SU-DHL-6 (cell line): ENCODE measurements around the gene ITGA11.

Experiments used
- H2AFZ ChIP-seq: fragments of 200-600 bp; sonication (generic); 2 replicates; pipeline ENCODE4 v1.6.1; 2014; ENCODE audit warnings: low read depth, mild to moderate bottlenecking, moderate library complexity, mixed read lengths, antibody characterized with exemption, low read length; ENCODE audit not compliant: severe bottlenecking
- H3F3A ChIP-seq: fragments of 200-600 bp; shearing (Covaris generic); 2 replicates; pipeline ENCODE4 v1.6.0; 2016; ENCODE audit warnings: antibody characterized with exemption, mild to moderate bottlenecking; ENCODE audit not compliant: insufficient read depth
- H3K27ac ChIP-seq: fragments of 200-600 bp; sonication (generic); 2 replicates; pipeline ENCODE4 v1.5.1; 2016; ENCODE audit warnings: low read depth, mild to moderate bottlenecking, low read length, moderate library complexity, mixed read lengths
- H3K27me3 ChIP-seq: fragments of 200-600 bp; sonication (generic), shearing (Covaris generic); 2 replicates; pipeline ENCODE4 v1.6.0; 2014; ENCODE audit warnings: mild to moderate bottlenecking, low read length
- H3K36me3 ChIP-seq: fragments of 200-600 bp; sonication (generic); 2 replicates; pipeline ENCODE4 v1.6.1; 2014; ENCODE audit warnings: mild to moderate bottlenecking, low read length, mixed read lengths
- H3K4me2 ChIP-seq: fragments of 300-600, 200-600 bp; shearing (Covaris generic), sonication (generic); 2 replicates; pipeline ENCODE4 v1.6.0; 2014; ENCODE audit warnings: low read length, low read depth, mild to moderate bottlenecking; ENCODE audit not compliant: poor library complexity, severe bottlenecking
- H3K4me3 ChIP-seq: fragments of 200-600 bp; sonication (generic); 2 replicates; pipeline ENCODE4 v1.5.1; 2014; ENCODE audit warnings: antibody characterized with exemption, low read length, mild to moderate bottlenecking, mixed read lengths; ENCODE audit not compliant: insufficient read depth, poor library complexity, severe bottlenecking
- H3K79me2 ChIP-seq: fragments of 200-600 bp; sonication (generic); 2 replicates; pipeline ENCODE4 v1.6.1; 2014; ENCODE audit warnings: mild to moderate bottlenecking, low read length, moderate library complexity; ENCODE audit not compliant: insufficient read depth
- H3K9ac ChIP-seq: fragments of 200-600 bp; sonication (generic); 2 replicates; pipeline ENCODE4 v1.7.0; 2014; ENCODE audit warnings: mild to moderate bottlenecking, low read length
- H3K9me2 ChIP-seq: fragments of 200-600 bp; sonication (generic); replicated peaks from 2 replicates; pipeline ENCODE4 v1.6.1; 2014; ENCODE audit warnings: low read length; ENCODE audit not compliant: insufficient read depth
- H3K9me3 ChIP-seq: fragments of 200-600 bp; sonication (generic); 2 replicates; pipeline ENCODE4 v1.6.1; 2014; ENCODE audit warnings: low read length, mixed read lengths; ENCODE audit not compliant: insufficient read depth
- H4K20me1 ChIP-seq: fragments of 200-600 bp; sonication (generic); 2 replicates; pipeline ENCODE4 v1.6.1; 2014; ENCODE audit warnings: low read depth, mild to moderate bottlenecking, antibody characterized with exemption, low read length, moderate library complexity, mixed read lengths
- CTCF ChIP-seq: fragments of 200-600 bp; sonication (generic); IDR thresholded peaks from one replicate; pipeline ENCODE4 v1.5.1; 2017; ENCODE audit warnings: antibody characterized with exemption, mild to moderate bottlenecking, low read length, moderate library complexity; ENCODE audit not compliant: insufficient read depth, poor library complexity, severe bottlenecking
- EZH2phosphoT487 ChIP-seq: fragments of 200-600 bp; sonication (generic), shearing (Covaris generic); conservative IDR thresholded peaks from 2 replicates; pipeline ENCODE4 v1.6.1; 2018; ENCODE audit warnings: mild to moderate bottlenecking, antibody characterized with exemption, low read length, moderate library complexity, mixed read lengths

The ITGA11 gene

DNA sequence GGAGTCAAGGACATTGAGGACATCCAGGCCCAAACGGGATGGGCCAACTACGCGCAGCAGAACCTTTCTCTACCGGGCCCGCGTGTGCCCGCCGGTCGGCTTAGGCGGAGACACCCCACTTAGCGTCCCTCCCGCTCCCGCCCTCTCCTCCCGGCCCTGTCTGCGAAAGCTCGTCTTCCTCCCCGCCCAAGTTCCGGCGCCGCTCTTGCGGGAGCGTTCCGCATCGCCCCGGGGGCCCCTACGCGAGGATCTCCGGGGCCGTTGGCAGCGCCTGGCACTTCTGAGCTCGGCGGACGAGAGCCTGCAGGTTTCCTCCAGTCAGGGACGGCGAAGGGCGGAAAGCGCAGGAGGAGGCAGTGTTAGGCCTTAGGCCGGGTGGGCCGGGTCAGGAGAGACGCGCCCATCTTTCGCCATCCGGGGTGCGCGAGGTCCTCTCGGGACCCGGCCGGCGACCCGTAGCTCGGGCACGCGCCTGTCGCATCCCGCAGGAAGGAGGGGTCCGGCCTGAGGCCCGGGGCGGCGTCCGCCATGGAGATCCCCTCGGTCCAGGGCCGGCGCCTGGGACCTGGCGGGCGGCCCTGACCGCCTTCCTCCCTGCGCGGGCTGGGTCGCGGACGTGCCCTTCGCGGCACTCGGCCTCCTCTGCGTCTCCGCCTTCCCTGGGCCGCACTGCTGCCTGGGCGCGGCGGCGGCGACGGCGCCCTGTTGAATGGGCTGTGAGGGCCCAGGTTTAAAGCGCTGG lies 154.2 kb downstream of the ITGA11 start, which contains the start of gene FEM1B:
TSS of gene FEM1B (plus strand) at position 143 of the 742 bp plus-strand sequence. CDS start 673 bp downstream, outside the sequence.
- TF ChIP-seq EZH2phosphoT487 (no peak), CTCF (no peak)
- Histone ChIP-seq H3K36me3 (0 out of 2 replicates have a peak, but pooled peaks cover 1% of the 10 kb centered on the region), H3K9ac (peak within 1 kb of the TSS; percentile 85), H3F3A (peaks cover 11% of the 10 kb centered on the region), H3K9me2 (no peaks in the 10 kb centered on the region), H3K4me3 (peak within 1 kb of the TSS; percentile 76), H2AFZ (peak within 1 kb of the TSS; percentile 100), H3K79me2 (peaks cover 48% of the 10 kb centered on the region), H3K27ac (peak within 1 kb of the TSS; percentile 93), H3K9me3 (no peaks in the 10 kb centered on the region), H4K20me1 (peaks cover 23% of the 10 kb centered on the region), H3K4me2 (peak within 1 kb of the TSS; percentile 97), H3K27me3 (no peaks in the 10 kb centered on the region)

GRCh38 chr15:68277131-68277602 lies 154.8 kb downstream of the ITGA11 start:
- Histone ChIP-seq H3K79me2 (peaks cover 42% of the 10 kb centered on the region), H3F3A (peaks cover 11% of the 10 kb centered on the region; the same call in 1 of the 2 replicates), H3K4me3 (peak overlapping the region; percentile 76), H3K9me3 (no peaks in the 10 kb centered on the region), H3K9me2 (no peaks in the 10 kb centered on the region), H3K9ac (peak overlapping the region; percentile 85), H3K27me3 (no peaks in the 10 kb centered on the region), H3K27ac (peak overlapping the region; percentile 93), H3K36me3 (no peaks in the 10 kb centered on the region), H4K20me1 (peaks cover 17% of the 10 kb centered on the region), H3K4me2 (peak overlapping the region; percentile 97), H2AFZ (peak overlapping the region; percentile 100)
- TF ChIP-seq CTCF = no peak
- no peak for TF ChIP-seq EZH2phosphoT487

DNA sequence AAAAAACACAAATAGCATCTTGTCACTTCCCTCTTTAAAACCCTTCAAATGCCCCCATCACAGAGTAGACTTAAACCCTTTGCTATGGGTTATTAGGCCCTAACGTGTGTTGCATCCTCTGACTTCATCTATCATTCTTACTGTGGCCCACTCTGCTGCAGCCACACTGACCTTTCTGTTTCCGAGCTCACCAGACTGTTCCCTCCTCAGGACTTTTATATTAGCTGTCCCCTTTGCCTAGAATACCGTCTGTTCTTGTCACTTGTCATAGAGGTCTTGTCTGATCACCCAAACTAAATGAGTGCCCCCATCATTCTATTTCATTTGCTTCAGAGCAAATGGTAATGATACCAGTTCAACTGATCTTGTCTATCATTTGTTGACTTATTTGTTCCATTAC lies 155.3 kb downstream of the ITGA11 start:
- Histone ChIP-seq H3K27me3 (no peaks in the 10 kb centered on the region), H3K4me2 (peak overlapping the region; percentile 97), H3K79me2 (peaks cover 37% of the 10 kb centered on the region), H2AFZ (peak overlapping the region; percentile 100), H3F3A (peaks cover 11% of the 10 kb centered on the region; the same call in 1 of the 2 replicates), H3K4me3 (peak overlapping the region; percentile 76), H3K9me2 (no peaks in the 10 kb centered on the region), H3K9ac (peak overlapping the region; percentile 85), H4K20me1 (peaks cover 16% of the 10 kb centered on the region), H3K9me3 (no peaks in the 10 kb centered on the region), H3K27ac (no peak overlapping the region), H3K36me3 (no peaks in the 10 kb centered on the region)
- TF ChIP-seq CTCF (no peak), EZH2phosphoT487 (no peak)
